BJ (cell line): ENCODE results near the gene GPC6. TPM values are rescaled to one million over a fixed set of nuclear protein-coding genes. Genes with fewer than 3 reads are reported as not detected.

ENCODE experiments used
- CTCF ChIA-PET: fragments of 350-600 bp; formaldehyde crosslinking; extraction: SDS; loops from one replicate; lab custom pipeline; 2021; ENCODE audit warnings: antibody characterized with exemption, inconsistent platforms; lab: Yijun Ruan, JAX
- POLR2A ChIA-PET: fragments of 300-600 bp; sonication (Branson Sonifier 250); formaldehyde crosslinking; extraction: SDS; loops from one replicate; lab custom pipeline; 2021; ENCODE audit warnings: antibody characterized with exemption; lab: Charles Lee
- DNase-seq: peaks from one replicate; pipeline ENCODE4 v3.0.0-alpha.2; 2011; ENCODE audit warnings: low read depth
- H3K27me3 ChIP-seq: 2 replicates; pipeline ENCODE4 v1.6.0; 2011; ENCODE audit warnings: low read length; ENCODE audit not compliant: control insufficient read depth, insufficient read depth
- H3K36me3 ChIP-seq: 2 replicates; pipeline ENCODE4 v1.5.1; 2011; ENCODE audit warnings: low read length; ENCODE audit not compliant: control insufficient read depth, insufficient read depth
- H3K4me3 ChIP-seq: 2 replicates; pipeline ENCODE4 v1.5.1; 2011; ENCODE audit warnings: low read depth, mild to moderate bottlenecking, control low read depth, low read length
- polyA plus RNA-seq: library from polyadenylated mRNA; depleted of rRNA; stranded (reverse); fragments of >200 nt; gene quantifications from 2 replicates; pipeline ENCODE4 v1.2.3, GENCODE V29; 2011
- TF ChIP-seq, protein P1 (sequence below): IDR thresholded peaks from 2 replicates; pipeline ENCODE4 v1.5.1; 2011; ENCODE audit warnings: low read depth, mild to moderate bottlenecking, control low read depth, inconsistent platforms, low read length, moderate library complexity; ENCODE audit not compliant: insufficient read depth

Gene GPC6
- polyA plus RNA-seq, 1 experiment = 23.0 TPM

DNA sequence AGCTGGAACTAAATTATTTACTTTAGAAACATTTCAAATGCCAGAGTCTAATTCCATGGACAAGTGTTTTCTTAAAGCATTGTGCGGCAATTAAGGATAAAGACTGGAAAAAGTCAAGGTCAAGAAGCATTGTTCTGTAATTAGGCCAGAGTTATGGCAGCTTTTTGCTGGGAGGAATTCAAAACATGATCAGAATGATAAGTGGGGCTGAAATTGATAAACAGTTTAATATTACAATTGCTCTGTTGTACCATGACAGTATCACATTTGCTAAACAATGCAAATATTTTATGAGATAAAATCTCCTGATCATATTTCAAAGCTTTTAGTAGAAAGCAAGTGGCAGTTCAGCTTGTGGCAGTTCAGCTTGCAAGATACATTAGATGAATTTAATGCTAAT, 513.7 kb downstream of the GPC6 start:
- DNase-seq = no peak
- TF ChIP-seq, protein P1, sequence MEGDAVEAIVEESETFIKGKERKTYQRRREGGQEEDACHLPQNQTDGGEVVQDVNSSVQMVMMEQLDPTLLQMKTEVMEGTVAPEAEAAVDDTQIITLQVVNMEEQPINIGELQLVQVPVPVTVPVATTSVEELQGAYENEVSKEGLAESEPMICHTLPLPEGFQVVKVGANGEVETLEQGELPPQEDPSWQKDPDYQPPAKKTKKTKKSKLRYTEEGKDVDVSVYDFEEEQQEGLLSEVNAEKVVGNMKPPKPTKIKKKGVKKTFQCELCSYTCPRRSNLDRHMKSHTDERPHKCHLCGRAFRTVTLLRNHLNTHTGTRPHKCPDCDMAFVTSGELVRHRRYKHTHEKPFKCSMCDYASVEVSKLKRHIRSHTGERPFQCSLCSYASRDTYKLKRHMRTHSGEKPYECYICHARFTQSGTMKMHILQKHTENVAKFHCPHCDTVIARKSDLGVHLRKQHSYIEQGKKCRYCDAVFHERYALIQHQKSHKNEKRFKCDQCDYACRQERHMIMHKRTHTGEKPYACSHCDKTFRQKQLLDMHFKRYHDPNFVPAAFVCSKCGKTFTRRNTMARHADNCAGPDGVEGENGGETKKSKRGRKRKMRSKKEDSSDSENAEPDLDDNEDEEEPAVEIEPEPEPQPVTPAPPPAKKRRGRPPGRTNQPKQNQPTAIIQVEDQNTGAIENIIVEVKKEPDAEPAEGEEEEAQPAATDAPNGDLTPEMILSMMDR = no peak
- no peak overlapping the region for H3K4me3 ChIP-seq
- CTCF ChIA-PET = no interaction called here
- POLR2A ChIA-PET = no interaction called here
- H3K27me3 ChIP-seq = no peaks in the 10 kb centered on the region
- H3K36me3 ChIP-seq = no peaks in the 10 kb centered on the region

- Histone ChIP-seq H3K4me3 (no peak overlapping the region), H3K27me3 (no peaks in the 10 kb centered on the region), H3K36me3 (no peaks in the 10 kb centered on the region)
- no peak for DNase-seq
- POLR2A ChIA-PET = no interaction called here
- TF ChIP-seq, protein P1 = no peak
- CTCF ChIA-PET = no interaction called here
Observed at GRCh38 chr13:93744033-93744432, 517.4 kb downstream of the GPC6 start.

GRCh38 chr13:93744886-93745285, 518.3 kb downstream of the GPC6 start:
- TF ChIP-seq, protein P1 = no peak
- Histone ChIP-seq H3K27me3 (no peaks in the 10 kb centered on the region), H3K4me3 (no peak overlapping the region), H3K36me3 (no peaks in the 10 kb centered on the region)
- no peak for DNase-seq
- ChIA-PET CTCF (interaction anchor here (0.5 to 0.6 kb wide), 2 partner anchors 550 to 558 kb away, joined by 3 to 4 read pairs; no protein-coding TSS in a partner anchor), POLR2A (no interaction called here)

DNA sequence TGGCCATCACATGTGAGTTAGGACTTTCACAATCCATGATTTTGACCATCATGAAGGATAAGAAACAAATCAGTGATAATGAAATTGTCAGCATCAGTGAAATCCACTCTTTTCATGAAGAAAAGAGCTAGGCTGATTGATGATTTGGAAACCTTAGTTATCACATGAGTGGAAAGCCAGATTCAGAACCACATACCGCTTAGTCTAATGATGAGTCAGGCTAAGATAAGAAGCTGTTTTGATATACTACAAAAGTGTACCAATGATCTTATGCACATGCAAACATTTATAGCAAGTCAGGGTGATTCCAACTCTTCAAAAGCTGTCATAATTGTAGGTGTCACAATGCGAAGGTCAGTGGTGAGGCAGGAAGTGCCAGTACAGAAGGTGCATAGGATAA, 519.3 kb downstream of the GPC6 start:
- ChIA-PET POLR2A (no interaction called here), CTCF (no interaction called here)
- H3K36me3 ChIP-seq = no peaks in the 10 kb centered on the region
- H3K4me3 ChIP-seq = no peak overlapping the region
- DNase-seq = no peak
- TF ChIP-seq, protein P1 = no peak
- no peaks in the 10 kb centered on the region for H3K27me3 ChIP-seq

DNA sequence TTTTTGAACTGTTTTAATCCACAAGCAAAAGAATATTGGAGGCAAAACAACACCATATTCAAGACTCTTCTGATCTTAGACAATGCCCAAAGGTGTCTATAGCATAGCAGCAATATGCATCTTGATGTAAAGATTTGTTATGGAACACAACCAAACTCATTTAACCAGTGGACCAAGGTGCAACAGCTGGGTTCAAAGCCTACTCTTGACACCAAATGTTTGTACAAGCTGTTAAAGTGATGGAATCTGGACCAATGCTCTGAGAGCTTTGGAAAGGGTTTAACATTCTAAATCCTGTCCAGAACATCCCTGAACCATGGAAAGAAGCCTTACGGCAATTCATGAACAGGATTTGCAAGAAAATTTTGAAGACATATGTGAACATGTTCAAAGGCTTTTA, 520.0 kb downstream of the GPC6 start:
- H3K36me3 ChIP-seq = no peaks in the 10 kb centered on the region
- TF ChIP-seq, protein P1 = no peak
- ChIA-PET POLR2A (no interaction called here), CTCF (no interaction called here)
- H3K27me3 ChIP-seq = no peaks in the 10 kb centered on the region
- DNase-seq = no peak
- H3K4me3 ChIP-seq = no peak overlapping the region
